Measurements from ENCODE around the gene ZNF132. TPM values are rescaled to one million over a fixed set of nuclear protein-coding genes. Genes with fewer than 3 reads are reported as not detected.
"Not testable (repeated sequence)": the region's sequence is repeated elsewhere in the genome, so short reads cannot be mapped to it uniquely, and the experiment has no call there.

ZNF132 gene
- total RNA-seq, 1 donor from 2014 or later, result 4.6 TPM

DNA sequence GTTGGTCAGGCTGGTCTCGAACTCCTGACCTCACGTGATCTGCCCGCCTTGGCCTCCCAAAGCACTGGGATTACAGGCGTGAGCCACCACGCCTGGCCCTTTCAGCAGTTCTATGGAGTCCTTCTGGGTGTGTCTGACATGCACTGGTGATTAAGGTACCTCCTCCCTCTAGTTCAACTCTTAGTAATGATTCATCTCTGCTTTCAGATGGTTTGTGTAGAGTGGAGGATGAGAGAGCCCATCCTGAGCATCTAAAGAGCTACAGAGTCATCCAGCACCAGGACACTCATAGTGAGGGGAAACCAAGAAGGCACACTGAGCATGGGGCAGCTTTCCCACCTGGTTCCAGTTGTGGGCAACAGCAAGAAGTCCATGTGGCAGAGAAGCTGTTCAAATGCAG lies 23.3 kb downstream of the ZNF132 start:
- intact Hi-C loops (cut with DNase I), result no loop called here
- DNase-seq (no peak), ATAC-seq (ENCODE audit: poor library complexity) (no peak)

DNA sequence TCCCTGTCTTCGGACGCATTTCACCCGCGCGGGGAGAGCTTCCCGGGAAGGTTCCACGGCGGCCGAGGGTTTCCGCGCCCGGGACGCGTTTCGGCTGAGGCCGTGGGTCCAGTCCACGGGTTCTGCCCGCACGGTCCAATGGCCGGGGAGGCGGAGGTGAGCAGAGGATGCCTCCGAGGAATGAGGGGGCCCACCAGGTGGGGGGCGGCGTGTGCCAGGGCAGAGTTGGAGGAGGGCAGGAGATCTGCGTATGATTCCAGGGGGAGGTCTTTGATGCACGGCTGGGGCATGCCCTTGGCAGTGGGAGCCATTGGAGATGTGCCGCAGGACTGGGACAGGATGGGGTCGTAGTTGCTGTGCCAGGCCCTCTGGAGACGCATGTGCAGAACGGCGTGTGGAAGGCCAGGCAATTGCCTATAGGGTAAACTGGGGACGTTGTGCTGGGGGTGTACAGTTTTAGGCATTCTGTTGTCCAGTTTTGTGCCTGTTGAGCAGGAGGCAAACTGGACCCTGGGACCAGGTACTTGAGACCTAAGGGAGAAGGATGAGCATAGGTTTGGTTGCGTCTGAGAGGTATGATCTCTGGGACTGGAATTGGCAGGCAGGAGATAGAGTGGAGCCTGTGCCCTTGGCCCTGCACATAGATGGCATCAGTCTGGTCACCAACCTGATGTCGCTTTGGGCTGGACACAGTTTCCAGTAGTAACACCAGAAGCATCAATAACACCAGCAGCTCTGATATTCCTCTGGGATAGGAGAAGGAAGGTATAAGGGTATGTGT lies 30.8 kb downstream of the ZNF132 start:
- peak; percentile 38 for ATAC-seq (ENCODE audit: poor library complexity)
- DNase-seq, result no peak
- intact Hi-C loops (cut with DNase I), result no loop called here

DNA sequence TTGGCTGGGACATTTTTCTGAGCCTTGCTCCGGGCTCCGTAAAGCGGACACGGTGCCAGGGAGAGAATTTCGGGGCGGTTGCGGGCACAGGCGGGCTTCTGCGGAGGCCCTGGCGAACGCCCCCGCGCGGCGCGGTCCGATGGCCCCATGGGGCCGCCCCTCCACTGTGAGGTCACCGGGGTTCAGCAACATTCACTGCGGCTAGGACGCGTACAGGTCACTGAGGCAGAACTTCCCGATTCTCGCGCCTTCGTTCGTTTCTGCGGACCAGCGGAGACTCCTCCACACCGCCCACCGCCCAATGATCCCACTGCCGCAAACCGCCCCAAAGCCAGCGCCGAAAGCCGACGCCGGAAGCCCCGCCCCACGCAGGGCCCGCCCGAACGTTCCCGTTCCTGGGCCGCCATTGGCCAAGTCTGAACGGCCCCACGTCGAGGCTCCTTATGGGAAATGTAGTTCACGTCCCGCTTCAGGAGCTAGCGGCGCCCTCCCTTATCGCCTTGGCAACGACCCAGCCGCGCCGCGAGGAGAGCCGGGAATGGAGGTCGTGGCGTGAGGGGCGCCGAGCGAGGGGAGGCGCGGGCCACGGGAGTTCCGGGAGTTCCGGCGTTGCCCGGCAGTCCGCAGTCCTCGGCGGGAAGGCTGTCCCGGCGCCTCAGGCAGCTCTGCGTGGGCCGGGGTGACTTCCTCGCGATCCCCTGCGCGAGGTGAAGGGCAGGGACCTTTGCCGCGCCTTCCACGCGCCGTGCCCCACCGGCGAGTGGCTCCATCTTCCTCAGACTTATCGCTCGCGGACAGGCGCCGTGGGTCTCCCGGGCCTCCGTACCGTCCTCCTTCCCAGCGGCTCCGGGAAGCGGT lies 31.6 kb downstream of the ZNF132 start, which contains the start of gene ZNF584:
ZNF584 (plus strand) TSS at position 498 of the 858 bp plus-strand sequence. CDS start 499 bp downstream, outside the sequence.
- DNase-seq (peak; percentile 97), ATAC-seq (ENCODE audit: poor library complexity) (peak; percentile 99)
- intact Hi-C loops (cut with DNase I), result no loop called here

DNA sequence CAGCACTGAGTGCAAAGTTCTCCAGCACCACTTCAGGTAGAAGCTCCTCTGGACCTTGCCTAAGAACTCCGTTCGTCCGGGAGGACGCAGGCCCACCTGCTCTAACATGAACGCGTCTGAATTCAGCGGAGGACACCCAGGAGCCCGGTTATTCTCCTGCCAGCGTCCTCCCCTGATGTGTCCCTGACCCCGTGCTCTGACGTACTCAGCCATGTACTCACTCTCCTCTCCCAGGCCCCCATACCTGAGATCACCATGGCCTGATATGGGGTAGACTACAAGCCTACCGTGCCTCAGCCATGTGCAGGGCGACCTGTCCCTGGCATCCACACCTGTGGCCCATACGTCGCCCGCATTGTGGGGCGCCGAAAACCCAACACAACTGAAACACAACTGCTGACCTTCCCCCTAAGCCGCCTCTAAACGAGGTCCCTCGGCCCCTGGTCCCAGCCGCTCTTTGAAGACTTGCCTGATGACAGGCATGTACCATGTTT lies 32.2 kb downstream of the ZNF132 start:
- DNase-seq, result no peak
- intact Hi-C loops (cut with DNase I), result no loop called here

DNA sequence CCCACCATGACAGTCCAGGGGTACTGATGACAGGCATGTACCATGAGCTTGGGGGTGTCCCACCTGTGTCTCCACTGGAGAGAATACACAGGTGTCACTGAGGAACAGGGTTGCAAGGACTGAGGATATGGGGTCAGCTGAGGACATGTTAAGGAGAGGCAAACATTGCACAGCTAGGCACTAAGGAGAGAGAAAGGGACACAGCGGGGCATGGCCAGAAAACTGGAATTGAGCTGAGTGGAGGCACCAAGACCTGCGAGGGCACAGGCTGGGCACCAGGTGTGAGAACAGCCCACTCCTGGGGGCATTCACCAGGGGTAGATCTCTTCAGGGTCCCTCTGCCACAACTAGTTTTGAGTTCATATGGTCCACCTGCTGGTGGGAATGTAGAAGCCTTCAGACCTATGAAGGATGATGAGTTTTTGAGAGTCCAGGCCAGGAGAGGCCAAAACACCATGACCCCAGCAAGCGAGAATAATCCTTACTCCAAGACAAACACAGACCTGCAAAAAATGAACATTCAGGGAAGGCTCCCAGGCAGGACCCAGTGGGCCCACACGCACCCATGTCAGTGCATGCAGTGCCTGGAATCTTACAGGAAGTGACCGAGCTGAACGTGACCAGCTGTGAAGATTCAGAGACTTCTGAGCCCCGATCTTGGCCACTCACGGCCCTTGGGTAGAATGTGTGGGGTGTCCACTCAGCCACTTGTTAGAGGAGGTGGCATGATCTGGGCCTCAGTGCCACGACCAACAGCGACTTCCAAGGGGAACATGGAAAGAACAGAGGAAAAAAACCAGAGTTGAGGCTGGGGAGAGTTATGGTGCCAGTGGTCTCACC lies 32.9 kb downstream of the ZNF132 start:
- intact Hi-C loops (cut with DNase I), result no loop called here
- ATAC-seq (ENCODE audit: poor library complexity) (no peak), DNase-seq (no peak)

More for the DNA sequence above, 32.2 kb downstream of the ZNF132 start:
- ATAC-seq (ENCODE audit: poor library complexity), result peak; percentile 4

DNA sequence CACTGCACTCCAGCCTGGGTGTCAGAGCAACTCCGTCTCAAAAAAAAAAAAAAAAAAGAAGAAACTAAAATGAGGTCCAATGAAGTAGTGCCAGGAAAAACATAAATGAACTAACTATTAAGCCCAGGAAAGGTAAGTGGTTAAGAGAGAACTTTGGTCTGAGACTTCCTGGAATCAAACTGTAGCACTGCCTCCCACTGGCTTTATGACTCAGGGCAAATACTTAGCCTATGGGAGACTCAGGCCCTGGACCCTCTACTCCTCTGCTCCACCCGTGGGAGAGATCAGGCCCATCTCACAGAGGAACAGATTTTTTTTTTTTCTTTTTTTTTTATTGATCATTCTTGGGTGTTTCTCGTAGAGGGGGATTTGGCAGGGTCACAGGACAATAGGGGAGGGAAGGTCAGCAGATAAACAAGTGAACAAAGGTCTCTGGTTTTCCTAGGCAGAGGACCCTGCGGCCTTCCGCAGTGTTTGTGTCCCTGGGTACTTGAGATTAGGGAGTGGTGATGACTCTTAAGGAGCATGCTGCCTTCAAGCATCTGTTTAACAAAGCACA lies 36.0 kb downstream of the ZNF132 start:
- ATAC-seq (ENCODE audit: poor library complexity); intact Hi-C loops (cut with DNase I); DNase-seq: not testable (repeated sequence)

DNA sequence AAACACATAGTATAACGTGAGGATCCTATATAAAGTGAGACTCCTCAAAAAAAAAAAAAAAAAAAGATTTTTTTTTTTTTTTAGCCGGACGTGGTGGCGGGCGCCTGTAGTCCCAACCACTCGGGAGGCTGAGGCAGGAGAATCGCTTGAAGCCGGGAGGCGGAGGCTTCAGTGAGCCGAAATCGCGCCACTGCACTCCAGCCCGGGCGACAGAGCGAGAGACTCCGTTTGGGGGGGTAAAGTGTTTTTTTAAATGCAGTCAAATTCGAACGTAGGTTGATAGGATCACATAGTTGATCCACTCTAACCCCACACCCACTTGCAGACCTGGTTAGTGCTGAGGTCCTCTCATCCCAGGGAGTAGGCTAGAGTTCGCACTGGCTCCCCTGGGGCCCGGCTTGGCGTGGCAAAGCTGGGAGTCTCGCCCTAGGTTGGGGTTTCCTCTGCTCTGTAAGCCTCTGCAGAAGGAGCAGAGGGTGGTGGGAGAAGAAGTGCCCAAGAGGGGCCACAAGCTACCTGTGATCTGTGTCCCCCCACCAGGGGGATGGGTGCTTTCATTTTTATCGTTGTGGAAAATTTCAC lies 38.0 kb downstream of the ZNF132 start:
- no peak for DNase-seq
- intact Hi-C loops (cut with DNase I), result no loop called here
- no peak for ATAC-seq (ENCODE audit: poor library complexity)

DNA sequence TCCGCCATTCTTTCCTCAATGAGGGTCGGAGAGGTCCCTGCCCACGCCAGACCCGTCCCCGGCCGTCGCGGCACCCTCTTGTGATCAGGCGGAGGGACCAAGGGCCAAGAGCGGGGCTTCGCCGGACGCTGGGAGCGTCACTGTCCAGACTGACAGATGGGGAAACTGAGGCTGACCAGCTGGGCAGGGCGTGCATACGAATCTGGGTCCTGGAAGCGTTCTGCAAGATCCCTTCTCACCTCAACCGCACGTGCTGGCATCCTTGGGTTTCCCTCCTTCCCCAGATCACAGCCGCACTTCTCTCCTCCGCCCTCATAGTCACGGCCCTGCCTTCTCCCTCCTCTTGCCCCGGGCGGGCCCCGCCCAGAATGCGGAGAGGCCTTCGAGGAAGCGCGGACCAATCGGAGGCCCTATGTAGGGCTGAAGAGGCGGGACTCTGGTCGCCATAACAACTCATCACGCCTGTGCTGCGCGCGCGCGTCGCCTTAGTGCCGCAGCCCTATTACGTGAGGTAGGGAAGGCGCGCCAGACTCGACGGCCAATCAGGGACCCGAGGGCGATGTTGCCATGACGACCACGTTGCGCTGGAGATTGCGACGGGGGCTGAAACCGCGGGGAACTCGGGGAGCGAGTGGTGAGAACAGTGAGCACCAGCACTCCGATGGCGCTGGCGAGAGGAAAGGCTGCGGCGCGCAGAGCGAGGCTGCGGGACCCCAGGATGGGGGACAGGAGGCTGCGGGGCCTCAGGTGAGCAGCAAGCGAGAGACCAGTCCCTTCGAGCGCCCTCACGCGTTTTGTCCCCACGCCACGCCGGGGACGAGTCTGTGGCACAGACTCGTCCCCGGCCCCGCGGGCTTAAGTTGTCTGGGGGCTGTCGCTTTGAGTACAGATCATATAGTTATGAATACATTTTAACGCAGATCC lies 38.8 kb downstream of the ZNF132 start:
- intact Hi-C loops (cut with DNase I), result no loop called here
- DNase-seq, result peak; percentile 100

DNA sequence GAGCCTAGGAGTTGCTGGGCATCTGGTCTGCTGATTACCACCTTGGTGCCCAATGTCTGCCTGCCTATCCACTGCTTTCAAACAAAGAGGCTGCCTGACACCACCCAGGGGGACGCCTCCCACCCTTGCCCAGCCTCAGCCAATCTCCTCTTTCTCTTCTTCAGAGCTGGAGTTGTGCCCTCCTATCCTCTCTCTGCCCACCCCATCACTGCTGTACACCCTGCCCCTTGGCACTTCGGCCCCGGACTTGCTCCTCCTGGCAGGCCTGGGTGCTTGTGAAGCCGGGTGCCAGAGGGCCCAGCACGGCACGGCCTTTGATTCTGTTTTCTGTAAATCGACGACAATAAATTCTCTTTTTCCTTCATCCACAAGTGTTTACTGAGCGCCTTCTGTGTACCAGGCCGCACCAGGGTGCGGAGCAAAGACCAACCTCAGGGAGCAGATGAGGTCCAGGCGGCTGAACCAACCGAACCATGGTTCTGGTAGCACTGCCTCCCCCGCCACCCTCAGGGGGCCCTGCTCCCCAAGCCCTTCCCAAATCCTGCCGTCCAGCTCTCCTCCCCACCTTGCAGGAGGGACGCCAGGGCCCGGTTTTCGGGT lies 39.5 kb downstream of the ZNF132 start:
- no peak for ATAC-seq (ENCODE audit: poor library complexity)
- no peak for DNase-seq
- intact Hi-C loops (cut with DNase I), result no loop called here

More for the DNA sequence above, 38.8 kb downstream of the ZNF132 start:
- ATAC-seq (ENCODE audit: poor library complexity), result peak; percentile 99

DNA sequence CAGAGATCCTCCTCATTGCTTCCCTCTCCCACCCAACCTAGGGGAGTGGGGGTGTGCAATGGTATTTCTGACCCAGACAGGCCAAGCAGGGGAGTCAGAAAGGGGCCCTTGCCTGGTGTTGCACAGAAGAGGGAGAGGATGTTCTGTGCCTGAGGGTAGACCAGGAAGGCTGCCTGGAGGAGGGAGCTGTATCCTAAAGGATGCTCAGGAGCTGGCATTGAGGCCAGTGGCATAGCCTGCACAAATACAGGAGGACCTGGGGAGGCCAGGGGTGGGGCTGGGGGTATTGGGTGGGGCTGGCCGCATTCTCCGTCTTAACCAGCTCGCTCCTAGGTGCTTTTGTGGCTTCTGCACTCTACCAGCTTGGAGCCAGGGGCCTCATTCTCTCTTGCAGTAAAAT lies 40.0 kb downstream of the ZNF132 start:
- DNase-seq (no peak), ATAC-seq (ENCODE audit: poor library complexity) (no peak)
- intact Hi-C loops (cut with DNase I), result no loop called here

DNA sequence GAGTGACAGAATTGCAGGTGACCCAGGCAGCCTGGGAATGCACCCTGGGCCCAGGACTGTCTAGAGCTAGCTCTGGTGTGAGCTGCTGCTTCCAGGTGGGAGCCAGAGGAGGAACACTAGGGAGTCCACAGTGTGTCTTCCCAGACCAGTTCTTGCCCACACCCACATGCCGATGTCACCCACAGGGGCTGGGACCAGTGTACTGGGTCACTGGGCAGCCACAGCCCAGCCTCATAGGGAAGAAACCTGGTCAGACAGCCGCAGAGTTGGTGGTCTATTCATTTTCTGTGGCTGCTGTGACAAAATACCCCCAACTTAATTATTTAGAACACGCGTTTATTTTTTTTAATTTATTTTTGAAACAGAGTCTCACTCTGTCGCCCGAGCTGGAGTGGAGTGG lies 41.4 kb downstream of the ZNF132 start:
- DNase-seq (no peak), ATAC-seq (ENCODE audit: poor library complexity) (no peak)
- intact Hi-C loops (cut with DNase I), result no loop called here

DNA sequence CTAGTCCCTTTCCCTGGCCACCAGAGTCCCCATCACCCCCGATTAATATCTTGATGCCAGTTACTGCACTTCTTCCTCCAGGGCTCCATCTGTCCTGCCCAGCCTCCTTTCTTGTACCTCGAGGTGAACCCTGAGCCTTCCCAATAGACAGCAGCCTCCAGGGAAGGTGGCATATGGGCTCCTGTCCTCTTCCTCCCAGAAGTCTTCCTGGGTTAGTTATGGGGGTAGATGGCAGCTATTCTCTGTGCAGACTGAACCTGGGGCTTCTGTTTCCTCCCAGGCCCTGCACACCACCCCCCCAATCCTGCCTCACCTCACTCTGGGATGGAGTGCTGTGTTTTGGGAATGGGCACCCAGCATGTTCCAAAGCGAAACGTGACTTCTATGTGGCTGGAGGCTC lies 41.9 kb downstream of the ZNF132 start:
- intact Hi-C loops (cut with DNase I), result no loop called here
- ATAC-seq (ENCODE audit: poor library complexity), result no peak
- no peak for DNase-seq

DNA sequence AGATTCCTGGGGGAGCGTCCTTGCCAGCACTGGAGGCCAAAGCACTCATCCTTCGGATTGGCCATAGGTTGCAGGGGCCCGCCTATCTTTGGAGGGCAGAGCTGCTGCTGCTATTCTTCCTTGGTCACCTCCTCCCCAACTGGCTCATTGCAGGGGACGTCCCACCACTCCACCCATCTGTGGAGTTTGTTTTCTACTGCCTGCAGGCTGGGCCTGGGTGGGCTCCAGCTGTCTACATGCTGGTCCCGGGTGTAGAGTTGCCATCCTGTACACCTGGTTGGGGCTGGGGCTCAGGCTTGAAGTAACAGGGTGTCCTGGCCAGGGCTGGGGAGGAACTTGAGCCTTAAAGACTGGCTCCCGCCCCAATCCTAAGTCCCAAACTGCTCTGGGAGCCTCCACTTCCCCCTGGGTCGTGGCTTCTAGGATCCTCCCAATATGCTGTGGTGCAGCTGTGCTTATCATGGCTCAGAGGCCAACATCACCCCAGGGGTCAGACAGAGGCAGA lies 42.4 kb downstream of the ZNF132 start:
- intact Hi-C loops (cut with DNase I), result no loop called here
- no peak for ATAC-seq (ENCODE audit: poor library complexity)
- DNase-seq, result no peak

DNA sequence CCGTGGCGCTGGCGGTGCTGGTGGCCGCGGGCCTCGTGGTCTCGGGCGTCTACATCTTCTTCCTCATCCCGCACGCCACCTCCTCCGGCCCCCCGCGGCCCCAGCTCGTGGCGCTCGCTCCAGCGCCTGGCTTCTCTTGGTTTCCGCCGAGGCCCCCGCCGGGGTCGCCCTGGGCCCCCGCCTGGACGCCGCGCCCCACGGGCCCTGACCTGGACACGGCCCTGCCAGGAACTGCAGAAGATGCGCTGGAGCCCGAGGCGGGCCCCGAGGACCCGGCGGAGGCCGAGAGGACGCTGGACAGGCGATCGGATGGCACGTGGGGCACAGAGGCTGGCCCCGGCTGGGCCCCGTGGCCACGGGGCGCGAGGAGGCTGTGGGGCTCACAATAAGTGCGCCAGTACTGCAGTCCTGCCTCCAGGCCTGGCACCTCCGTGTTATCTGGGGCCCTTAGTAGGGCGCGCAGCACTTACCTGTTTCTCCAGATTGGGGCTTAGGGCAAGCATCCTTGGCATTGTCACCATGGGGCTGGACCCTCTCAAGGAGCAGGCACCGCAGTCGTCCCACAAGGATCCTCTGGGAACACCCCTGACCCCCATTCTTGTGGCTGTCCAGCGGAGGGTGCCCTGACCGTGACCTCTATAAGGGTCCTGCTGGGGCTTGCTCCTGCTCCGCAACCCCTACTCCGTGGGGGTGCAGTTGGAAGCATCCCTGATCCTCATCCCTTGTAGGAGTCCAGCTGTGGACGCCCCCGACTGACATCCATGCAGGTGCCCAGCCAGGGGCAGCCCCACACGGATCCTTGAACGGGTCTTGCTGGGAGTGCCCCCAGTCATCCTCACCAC lies 43.0 kb downstream of the ZNF132 start:
- ATAC-seq (ENCODE audit: poor library complexity) (no peak), DNase-seq (no peak)
- intact Hi-C loops (cut with DNase I), result no loop called here

DNA sequence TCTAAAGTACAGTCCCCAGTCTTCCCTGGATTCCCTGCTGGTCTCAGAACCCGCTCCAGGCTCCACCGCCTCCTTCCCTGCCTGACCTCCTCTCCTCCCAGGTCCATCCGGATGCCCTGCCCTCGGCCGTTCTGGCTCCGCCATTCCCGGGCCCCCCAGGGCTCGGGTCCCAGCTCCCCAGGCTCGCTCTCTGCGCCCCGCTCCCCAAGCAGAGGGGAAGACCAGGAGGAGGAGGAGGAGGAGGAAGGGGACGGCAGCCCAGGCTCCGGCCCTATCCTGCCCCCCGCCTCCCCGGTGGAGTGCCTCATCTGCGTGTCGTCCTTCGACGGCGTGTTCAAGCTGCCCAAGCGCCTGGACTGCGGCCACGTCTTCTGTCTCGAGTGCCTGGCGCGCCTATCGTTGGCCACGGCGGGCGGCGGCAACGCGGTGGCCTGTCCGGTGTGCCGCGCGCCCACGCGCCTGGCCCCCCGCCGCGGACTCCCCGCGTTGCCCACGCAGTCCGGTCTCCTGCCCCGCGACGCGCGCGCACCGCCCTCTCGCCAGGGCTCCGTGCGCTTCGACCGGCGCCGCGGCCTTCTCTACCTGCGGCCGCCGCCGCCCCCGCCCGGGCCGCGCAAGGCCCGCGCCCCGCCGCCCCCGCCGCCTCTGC lies 43.9 kb downstream of the ZNF132 start:
- intact Hi-C loops (cut with DNase I), result no loop called here
- ATAC-seq (ENCODE audit: poor library complexity) (no peak), DNase-seq (no peak)
